PFSK-1 (cell line): ENCODE data around the gene GALNT9.

Experiments used
- FOXP2 ChIP-seq: optimal IDR thresholded peaks from 2 replicates; pipeline ENCODE3; 2011; ENCODE audit warnings: borderline replicate concordance, control low read depth, inconsistent platforms; ENCODE audit not compliant: insufficient read depth; ENCODE audit errors: extremely low read length, extremely low read depth
- POLR2AphosphoS5 ChIP-seq: IDR thresholded peaks from 2 replicates; pipeline ENCODE4 v1.6.1; 2012; ENCODE audit warnings: low read depth, mild to moderate bottlenecking, control low read depth, low read length, moderate library complexity
- SIN3A ChIP-seq: IDR thresholded peaks from 2 replicates; pipeline ENCODE4 v1.6.1; 2012; ENCODE audit warnings: mild to moderate bottlenecking, low read length, moderate library complexity, borderline replicate concordance; ENCODE audit not compliant: insufficient read depth
- TAF1 ChIP-seq: IDR thresholded peaks from 2 replicates; pipeline ENCODE4 v1.6.1; 2012; ENCODE audit warnings: low read length, control low read depth, borderline replicate concordance; ENCODE audit not compliant: insufficient read depth
- TF ChIP-seq, protein P1 (sequence below), 2 experiments: IDR thresholded peaks; 2 replicates each; pipeline versions ENCODE4 v1.6.1 to v1.8.0; 2011 to 2012; ENCODE audit warnings: low read depth in 2 of 2, low read length in 2 of 2, control low read depth in 1 of 2, inconsistent platforms in 1 of 2, mild to moderate bottlenecking in 1 of 2, moderate library complexity in 1 of 2; ENCODE audit not compliant: insufficient read depth in 1 of 2

Gene GALNT9

DNA sequence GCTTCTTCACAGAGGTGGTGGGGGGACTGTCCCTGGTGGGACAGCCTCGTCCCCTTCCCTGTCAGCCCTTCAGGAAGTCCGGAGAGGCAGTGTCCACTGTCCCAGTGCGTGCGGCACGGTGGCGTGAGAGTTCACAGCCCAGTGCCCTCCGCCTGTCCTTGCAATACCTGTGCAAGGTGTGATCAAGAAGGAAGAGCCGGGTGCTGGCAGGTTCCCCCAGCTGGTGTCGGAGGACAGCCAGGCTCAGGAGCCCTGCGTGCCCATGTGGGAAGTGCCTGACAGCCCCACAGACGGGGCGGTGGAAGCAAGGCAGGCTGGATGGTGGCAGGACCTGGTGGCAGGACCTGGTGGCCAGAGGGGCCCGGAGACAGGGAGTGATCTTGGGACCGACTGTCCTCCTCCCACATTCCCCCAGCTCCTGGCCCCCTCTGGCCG is 168.8 kb downstream of the GALNT9 start:
- no peak for TF ChIP-seq TAF1
- no peak for TF ChIP-seq POLR2AphosphoS5
- no peak for TF ChIP-seq FOXP2
- TF ChIP-seq, protein P1, sequence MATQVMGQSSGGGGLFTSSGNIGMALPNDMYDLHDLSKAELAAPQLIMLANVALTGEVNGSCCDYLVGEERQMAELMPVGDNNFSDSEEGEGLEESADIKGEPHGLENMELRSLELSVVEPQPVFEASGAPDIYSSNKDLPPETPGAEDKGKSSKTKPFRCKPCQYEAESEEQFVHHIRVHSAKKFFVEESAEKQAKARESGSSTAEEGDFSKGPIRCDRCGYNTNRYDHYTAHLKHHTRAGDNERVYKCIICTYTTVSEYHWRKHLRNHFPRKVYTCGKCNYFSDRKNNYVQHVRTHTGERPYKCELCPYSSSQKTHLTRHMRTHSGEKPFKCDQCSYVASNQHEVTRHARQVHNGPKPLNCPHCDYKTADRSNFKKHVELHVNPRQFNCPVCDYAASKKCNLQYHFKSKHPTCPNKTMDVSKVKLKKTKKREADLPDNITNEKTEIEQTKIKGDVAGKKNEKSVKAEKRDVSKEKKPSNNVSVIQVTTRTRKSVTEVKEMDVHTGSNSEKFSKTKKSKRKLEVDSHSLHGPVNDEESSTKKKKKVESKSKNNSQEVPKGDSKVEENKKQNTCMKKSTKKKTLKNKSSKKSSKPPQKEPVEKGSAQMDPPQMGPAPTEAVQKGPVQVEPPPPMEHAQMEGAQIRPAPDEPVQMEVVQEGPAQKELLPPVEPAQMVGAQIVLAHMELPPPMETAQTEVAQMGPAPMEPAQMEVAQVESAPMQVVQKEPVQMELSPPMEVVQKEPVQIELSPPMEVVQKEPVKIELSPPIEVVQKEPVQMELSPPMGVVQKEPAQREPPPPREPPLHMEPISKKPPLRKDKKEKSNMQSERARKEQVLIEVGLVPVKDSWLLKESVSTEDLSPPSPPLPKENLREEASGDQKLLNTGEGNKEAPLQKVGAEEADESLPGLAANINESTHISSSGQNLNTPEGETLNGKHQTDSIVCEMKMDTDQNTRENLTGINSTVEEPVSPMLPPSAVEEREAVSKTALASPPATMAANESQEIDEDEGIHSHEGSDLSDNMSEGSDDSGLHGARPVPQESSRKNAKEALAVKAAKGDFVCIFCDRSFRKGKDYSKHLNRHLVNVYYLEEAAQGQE (IDR thresholded peaks at IDR 0.05; ENCODE audit: insufficient read depth in 1 of 2, low read depth in 2 of 2, low read length in 2 of 2): no peak
- no peak for TF ChIP-seq SIN3A

DNA sequence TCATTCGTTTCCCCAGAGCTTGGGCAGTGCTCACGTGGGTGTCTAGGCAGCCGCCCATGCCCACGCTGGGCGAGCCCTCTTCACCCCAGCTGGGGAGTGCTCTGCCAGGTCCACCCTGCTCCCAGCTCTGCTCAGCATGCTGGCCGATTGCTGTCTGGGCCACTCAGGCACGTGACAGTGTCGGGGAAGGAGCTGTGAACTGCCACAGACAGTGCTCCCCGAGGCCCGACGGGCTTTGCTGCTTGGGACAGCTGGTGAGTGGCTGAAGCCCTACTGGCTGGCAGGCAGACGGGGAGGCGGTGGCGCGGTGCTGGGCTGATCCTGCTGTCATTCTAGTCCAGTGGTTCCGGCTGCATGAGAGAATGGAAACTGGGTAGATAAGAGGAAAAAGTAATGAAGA is 169.4 kb downstream of the GALNT9 start:
- TF ChIP-seq SIN3A: no peak
- TF ChIP-seq, protein P1 (IDR thresholded peaks at IDR 0.05; ENCODE audit: insufficient read depth in 1 of 2, low read depth in 2 of 2, low read length in 2 of 2): no peak
- TF ChIP-seq TAF1: no peak
- TF ChIP-seq FOXP2: no peak
- TF ChIP-seq POLR2AphosphoS5: no peak

DNA sequence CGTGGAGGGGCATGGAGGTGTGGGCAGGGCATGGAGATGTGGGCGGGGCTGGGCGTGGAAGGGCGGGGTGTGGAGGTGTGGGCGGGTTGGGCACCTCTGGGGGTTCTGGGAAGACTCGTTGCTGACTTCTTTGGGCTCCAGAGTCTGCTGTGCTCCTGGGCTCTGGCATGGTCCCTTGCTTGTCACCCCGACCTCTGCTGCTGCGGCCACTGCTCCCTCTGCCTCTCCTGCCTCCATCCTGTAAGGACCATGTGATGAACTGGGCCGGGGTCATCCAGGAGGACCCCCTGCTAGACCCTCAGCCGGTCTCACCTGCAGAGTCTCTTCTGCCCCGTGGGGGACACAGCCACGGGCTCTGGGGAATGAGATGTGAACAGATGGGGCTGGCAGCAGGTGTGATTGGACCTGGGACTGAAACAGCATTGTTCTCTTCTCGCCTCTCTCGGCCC is 169.8 kb downstream of the GALNT9 start:
- TF ChIP-seq, protein P1 (IDR thresholded peaks at IDR 0.05; ENCODE audit: insufficient read depth in 1 of 2, low read depth in 2 of 2, low read length in 2 of 2): no peak
- TF ChIP-seq FOXP2: no peak
- no peak for TF ChIP-seq TAF1
- no peak for TF ChIP-seq POLR2AphosphoS5
- TF ChIP-seq SIN3A: no peak

DNA sequence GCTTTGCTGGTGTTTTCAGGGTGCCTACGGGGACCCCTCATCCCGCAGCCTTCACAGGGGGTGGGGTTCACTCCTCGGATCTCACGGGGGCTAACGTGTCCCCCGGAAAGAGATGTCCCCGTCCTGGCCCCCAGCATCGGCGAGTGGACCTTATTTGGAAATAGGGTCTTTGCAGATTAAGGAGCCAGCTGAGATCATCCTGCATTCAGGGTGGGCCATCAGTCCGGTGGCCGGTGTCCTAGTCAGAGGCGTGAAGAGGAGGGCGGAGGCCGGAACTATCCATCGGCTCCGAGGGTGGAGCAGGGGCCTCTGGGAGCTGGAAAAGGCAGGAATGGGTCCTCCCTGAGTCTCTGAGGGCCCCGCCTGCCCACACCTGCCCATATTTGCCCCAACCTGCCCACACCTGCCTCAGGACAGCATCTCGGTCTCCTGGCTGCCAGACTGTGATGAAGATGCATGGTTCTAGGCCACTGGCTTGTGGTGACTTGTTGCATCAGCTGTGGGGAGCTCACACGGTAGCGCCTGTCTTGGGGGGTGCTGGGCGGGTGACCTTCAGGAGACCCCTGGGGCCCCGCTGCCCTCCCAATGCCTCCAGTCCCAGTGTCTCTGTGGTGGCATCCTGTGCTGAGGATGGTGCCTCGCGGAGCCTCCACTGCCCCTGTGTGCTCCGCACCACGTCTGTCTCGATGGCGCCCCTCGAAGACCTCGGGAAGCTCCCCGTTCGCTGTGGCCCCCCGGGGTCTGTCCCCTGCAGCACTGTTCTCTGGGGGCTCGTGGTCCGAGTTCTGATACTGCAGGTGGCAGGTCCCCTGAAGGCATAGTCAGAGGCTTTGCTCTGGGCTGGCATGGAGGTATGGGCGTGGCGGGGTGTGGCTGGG is 170.5 kb downstream of the GALNT9 start:
- TF ChIP-seq, protein P1 (IDR thresholded peaks at IDR 0.05; ENCODE audit: insufficient read depth in 1 of 2, low read depth in 2 of 2, low read length in 2 of 2): no peak
- TF ChIP-seq FOXP2: no peak
- TF ChIP-seq SIN3A: no peak
